GM12874 (cell line): ENCODE measurements around the gene SLC30A9.
A peak's percentile ranks its signal among the peaks of the same experiment; 100 is the strongest.

Experiments
- TF ChIP-seq, protein P1 (sequence below): IDR thresholded peaks from 2 replicates; pipeline ENCODE4 v1.5.1; 2011; ENCODE audit warnings: low read depth, mild to moderate bottlenecking, control low read depth, low read length, moderate library complexity; ENCODE audit not compliant: insufficient read depth

The SLC30A9 gene

DNA sequence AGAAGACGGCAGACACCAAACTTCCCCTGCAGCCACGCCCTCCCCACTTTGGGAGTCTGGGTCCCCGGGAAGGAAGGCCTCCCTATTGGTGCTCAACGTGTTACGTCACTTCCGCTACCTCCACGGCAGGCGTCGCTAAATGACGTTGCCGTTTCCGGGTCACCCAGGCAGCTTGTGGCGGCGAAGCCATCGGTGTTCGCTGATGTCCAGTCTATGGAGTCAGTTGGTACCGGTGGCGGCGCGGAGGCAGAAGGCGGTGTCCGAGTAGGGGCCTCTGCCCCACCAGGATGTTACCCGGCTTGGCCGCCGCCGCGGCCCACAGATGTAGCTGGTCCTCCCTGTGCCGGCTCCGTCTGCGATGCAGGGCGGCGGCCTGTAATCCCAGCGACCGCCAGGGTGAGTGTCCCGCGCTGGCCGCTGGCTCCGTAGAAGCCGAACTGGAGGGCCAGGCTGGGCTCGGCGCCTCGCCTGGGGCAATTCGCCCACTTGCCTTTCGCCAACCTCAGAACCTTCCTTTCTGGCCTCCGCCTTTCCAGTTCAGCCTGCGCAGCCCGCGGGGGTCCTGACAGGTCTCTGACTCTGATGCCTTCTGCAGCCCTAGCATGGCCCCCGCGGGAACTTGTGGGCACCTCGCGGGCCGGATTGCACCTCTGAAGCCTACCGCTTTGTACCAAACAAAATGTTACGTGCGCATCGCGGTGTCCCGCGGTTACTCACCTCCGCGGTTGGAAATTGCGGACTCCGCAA lies at the start of gene SLC30A9:
TSS of gene SLC30A9 (plus strand) at position 166 of the 747 bp plus-strand sequence. CDS start at position 288, 122 bp downstream.
- TF ChIP-seq, protein P1, sequence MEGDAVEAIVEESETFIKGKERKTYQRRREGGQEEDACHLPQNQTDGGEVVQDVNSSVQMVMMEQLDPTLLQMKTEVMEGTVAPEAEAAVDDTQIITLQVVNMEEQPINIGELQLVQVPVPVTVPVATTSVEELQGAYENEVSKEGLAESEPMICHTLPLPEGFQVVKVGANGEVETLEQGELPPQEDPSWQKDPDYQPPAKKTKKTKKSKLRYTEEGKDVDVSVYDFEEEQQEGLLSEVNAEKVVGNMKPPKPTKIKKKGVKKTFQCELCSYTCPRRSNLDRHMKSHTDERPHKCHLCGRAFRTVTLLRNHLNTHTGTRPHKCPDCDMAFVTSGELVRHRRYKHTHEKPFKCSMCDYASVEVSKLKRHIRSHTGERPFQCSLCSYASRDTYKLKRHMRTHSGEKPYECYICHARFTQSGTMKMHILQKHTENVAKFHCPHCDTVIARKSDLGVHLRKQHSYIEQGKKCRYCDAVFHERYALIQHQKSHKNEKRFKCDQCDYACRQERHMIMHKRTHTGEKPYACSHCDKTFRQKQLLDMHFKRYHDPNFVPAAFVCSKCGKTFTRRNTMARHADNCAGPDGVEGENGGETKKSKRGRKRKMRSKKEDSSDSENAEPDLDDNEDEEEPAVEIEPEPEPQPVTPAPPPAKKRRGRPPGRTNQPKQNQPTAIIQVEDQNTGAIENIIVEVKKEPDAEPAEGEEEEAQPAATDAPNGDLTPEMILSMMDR: peak; percentile 39

DNA sequence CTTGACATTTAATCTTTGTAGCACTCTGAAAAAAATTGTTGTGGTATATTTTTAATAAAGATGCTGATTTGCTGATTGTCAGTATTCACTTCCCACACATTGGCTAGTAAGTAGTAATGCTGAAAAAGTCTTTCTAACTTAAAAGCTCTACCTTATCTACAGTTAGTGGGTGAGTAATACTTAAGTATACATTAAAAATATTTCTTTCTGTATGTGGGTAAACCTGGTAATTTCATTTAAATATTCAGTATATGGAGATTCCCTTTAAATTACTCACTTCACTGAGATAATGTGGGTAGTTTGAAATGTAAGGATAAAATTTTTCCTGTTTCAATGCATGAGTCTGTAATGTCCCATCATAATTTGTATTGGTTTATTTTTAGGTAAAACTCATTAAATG lies 49.5 kb upstream of the SLC30A9 start:
- TF ChIP-seq, protein P1: no peak

DNA sequence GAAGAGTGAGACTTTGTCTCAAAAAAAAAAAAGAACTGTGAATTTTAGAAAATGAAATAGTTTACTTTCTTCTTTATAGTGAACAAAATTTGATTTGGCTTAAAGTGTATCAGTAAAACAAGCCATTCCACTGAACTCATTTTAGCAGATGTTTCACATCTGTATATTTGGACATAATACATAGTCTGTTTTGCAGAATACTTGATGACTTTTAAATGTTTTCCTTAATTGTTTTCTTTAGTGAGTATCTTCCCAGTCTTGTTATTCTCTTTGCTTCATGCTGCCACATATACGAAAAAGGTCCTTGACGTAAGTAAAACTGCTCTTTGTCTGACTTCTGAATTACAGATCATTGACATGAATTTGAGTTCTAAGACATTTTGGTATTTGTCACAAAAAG lies 46.8 kb upstream of the SLC30A9 start:
- TF ChIP-seq, protein P1: no peak

DNA sequence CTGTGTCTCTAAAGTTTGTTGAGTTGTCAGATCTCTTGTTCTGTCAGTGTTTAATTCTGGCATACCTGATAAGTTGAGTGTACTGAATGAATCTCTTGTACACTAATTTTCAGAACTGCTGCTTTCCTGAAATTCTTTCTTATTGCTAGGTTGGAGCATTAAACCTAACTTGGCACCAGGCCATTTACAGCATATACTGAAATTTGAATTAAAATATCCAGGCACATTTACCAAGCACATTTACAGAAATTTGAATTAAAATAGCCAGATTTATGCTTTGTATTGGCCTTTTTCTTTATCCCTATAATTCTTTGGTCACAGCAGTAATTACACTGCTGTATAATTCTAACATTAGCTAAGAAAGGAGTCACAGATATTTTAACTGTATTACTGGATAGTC lies 46.2 kb upstream of the SLC30A9 start:
- TF ChIP-seq, protein P1: no peak

DNA sequence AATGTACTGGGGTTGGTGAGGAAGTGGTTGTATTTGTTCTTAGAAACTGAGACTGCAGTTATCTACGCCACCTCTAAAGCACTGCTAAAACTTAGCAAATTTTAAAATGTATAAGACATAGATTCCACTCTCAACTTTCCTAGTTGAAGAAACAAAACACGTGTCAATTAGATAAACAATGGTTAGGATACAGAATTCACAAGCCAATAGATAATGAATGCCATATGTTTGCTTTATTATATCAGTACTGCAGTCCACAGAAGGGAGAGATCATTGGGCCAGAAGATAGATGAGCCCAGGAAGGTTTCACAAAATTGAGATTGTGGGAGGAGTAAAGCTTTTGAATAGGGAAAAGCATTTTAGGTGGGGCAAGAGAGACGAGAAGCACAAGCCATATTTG lies 40.8 kb upstream of the SLC30A9 start:
- TF ChIP-seq, protein P1: no peak

DNA sequence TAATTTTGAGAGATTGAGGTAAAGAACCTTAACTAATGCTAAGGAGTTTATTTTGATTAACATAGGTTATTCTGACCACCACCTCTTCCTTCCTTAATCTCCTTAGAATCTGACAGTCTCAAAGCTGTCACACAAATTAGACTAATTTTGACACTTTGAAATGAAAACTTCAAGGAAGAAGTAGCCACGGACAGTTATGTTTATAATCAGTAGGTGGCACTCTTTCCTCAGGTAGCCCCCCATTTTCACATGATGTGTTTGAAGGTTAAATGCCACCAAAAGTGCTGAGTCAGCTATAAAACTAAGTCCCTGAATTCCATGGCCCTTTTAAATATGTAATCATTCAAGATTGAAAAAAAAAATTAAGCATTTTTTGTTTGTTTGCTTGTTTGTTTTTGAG lies 32.7 kb upstream of the SLC30A9 start:
- TF ChIP-seq, protein P1: 0 out of 2 replicates have a peak, but pooled peaks have one; percentile 30

DNA sequence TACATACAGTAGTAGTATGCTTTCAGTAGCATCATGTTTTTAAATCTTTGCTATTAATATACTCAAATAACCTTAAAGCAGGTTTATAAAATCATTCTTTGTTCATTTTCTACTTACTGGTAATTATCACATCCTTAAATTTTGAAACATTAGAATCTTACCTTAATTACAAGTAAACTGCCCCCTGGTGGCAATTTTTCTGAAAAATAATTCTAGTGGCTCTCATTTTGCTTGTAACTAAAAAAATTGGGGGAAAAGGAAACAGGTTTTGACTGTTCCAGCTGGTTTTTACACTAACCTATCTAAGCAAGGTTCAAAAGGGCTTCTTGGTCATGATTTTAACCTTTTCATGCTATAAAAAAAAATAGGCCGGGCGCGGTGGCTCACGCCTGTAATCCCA lies 27.2 kb upstream of the SLC30A9 start:
- TF ChIP-seq, protein P1: no peak; the same call in 1 of the 2 replicates
